Suppressor macrophage treated with lipopolysaccharide for 4 hours (primary cell): ENCODE data around the gene NTN4.
"Not testable (repeated sequence)": the region's sequence is repeated elsewhere in the genome, so short reads cannot be mapped to it uniquely, and the experiment has no call there.

Source experiments
- DNase-seq: peaks from one replicate; pipeline ENCODE4 v3.0.0-alpha.2; 2020

NTN4 gene

DNA sequence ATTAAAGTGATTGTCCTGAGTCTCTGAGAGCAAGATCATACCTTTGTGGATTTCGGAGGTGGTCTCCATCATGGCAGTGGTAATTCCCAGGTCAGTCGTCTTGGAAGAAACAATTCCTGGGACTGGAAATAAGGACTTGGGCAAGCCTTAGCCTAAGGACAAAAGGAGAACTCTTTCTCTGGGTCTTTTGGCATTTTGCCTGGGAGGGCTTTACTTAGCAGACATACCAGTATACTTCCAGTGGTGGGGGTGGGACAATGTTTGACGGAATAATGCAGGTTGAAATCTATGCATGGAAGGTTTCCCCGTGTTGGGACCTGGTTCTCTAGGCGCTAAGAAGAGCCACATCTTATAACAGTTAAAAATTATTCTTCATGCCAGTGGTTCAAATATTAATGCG, 168.8 kb downstream of the NTN4 start:
- DNase-seq, result no peak

DNA sequence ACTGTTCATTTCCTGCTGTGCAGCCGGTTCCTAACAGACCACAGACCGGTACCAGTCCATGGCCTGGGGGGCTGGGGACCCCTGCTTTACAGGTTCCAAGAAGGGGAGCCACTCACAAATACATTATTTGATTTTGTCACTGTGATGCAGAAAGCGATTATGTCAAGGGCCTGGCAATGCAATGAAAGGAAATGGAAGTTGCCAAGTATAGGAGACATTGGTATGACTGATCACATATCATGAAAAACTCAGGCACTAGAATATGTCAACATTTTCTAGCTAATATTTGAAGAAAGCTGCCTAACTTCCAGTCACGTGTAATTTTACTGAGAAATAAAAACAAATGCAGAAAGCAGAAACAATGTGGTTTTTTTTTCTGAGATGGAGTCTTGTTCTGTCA, 170.4 kb downstream of the NTN4 start:
- DNase-seq, result no peak

- DNase-seq, result not testable (repeated sequence)
Observed at GRCh38 chr12:95616470-95616869, 174.1 kb downstream of the NTN4 start.

- no peak for DNase-seq
Observed at GRCh38 chr12:95615749-95616148, 174.8 kb downstream of the NTN4 start.

DNA sequence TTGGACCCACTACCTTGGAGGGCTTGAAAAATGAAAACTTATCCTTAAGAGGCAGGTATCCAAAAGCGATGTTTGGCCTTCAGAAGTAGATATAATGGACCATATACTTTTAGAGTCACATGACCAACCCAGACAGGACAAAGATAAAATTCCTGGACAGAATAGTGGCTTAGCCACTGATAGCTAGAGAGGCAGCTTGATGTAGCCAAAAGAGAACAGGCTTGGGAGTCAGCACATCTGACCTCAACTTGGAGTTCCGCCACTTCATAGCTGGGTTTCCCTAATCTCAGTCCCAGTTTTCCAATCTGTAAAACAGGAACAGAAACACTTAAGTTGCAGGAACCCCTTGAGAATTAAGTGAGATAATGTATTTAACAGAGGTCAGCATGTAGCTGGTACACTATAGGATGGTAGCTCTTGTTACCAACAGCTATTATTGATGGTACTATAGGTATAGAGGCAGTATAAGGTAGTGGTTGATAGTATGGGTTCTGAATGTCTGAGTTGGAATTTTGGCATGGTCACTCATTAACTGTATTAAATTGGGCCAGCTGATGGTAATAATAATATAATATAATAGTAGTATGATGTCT, 176.1 kb downstream of the NTN4 start:
- DNase-seq, result no peak

- DNase-seq, result no peak
Observed at GRCh38 chr12:95613021-95613420, 177.5 kb downstream of the NTN4 start.

GRCh38 chr12:95611676-95612309, 178.8 kb downstream of the NTN4 start:
- no peak for DNase-seq

DNA sequence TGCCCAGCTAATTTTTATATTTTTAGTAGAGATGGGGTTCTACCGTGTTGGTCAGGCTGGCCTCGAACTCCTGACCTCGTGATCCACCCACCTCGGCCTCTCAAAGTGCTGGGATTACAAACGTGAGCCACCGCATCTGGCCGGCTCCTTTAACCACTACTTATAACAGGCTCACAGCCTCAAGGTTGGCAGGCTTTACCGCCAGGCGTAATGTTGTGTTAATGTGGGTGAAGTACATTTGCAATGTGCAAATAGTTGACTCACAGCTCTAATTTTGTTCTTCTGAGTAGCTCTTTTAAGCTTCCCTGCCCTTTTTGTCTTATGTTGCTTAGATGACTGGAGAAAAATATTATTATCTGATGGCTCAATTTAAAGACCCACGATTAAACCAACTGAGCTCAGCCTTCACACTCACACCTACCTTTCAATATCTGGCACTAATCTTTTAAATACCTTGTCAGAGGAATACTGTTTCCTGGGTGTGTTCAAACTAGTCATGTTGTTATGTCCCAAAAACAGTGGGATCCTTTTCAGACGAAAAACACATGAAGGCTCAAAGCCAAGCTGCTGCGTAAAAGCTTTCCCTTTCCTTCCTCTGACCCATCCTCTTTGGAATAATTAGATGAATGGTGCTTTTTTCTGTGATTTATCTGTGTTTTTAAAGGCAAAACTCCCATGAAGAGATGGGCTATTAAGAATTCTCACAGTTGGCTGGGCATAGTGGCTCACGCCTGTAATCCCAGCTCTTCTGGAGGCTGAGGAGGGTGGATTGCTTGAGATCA, 182.1 kb downstream of the NTN4 start:
- DNase-seq, result no peak
